ENCODE measurements around the gene POC5.

The POC5 gene

GRCh38 chr5:75639535-75640311, 77.5 kb downstream of the POC5 start:
- Histone ChIP-seq H3K27me3 (ENCODE audit: control insufficient read depth, insufficient read depth, low read length) (no peaks in the 10 kb centered on the region; the same call in 1 of the 2 replicates), H3K36me3 (ENCODE audit: control insufficient read depth, insufficient read depth, low read length) (no peaks in the 10 kb centered on the region), H3K9me3 (ENCODE audit: control insufficient read depth, insufficient read depth, low read length) (no peaks in the 10 kb centered on the region), H3K4me3 (ENCODE audit: low read length) (no peak overlapping the region), H3K4me1 (ENCODE audit: control insufficient read depth, insufficient read depth, low read length) (no peaks in the 10 kb centered on the region), H3K27ac (ENCODE audit: low read length) (no peak overlapping the region)
- no CpG with 5 or more reads among the region's 3 CpGs for WGBS (ENCODE audit: insufficient coverage, insufficient read length)
- no peak for DNase-seq (ENCODE audit: low read depth, low spot score)

DNA sequence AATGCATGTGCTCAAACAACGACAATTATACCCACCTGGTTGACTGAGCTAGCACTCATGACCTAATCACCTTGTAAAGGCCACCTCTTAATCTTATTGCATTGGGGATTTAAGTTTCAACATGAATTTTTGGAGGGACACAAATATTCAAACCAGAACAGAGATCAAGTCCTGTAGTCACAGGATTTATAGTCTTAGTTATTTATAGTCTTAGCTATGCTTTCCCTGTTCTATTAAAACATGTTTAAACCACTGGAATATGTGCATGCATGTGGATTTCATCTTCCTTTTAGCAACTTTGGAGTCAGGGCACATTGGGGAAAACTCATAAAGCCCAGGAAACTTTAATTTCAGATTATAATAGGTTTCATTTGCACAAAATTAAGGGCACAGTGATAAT, 79.3 kb downstream of the POC5 start:
- Histone ChIP-seq H3K36me3 (ENCODE audit: control insufficient read depth, insufficient read depth, low read length) (no peaks in the 10 kb centered on the region), H3K4me3 (ENCODE audit: low read length) (no peak overlapping the region), H3K27ac (ENCODE audit: low read length) (no peak overlapping the region), H3K27me3 (ENCODE audit: control insufficient read depth, insufficient read depth, low read length) (no peaks in the 10 kb centered on the region; the same call in 1 of the 2 replicates), H3K9me3 (ENCODE audit: control insufficient read depth, insufficient read depth, low read length) (no peaks in the 10 kb centered on the region), H3K4me1 (ENCODE audit: control insufficient read depth, insufficient read depth, low read length) (no peaks in the 10 kb centered on the region)
- DNase-seq (ENCODE audit: low read depth, low spot score) = no peak
- whole genome bisulfite sequencing (ENCODE audit: insufficient coverage, insufficient read length) = no CpG with 5 or more reads among the region's 1 CpG

DNA sequence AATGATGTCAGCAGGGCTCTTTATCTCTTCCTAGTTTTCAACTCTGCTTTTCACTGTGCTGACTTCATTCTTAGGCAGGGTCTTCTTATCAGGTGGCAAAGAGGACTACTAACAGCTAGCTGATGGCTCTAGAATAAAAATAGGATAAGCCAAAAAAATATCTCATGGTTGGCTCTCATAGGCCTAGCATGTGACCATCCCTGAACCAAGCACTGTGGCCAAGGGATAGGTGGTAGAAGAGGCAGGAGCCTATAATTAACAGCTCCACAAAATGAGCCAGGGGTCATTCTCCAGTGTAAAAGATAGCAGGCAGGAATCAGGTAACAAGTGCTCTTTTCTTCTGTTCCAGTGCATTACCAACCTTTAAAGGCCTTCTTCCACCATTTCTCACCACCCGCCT, 84.9 kb downstream of the POC5 start:
- no peak overlapping the region for H3K27ac ChIP-seq (ENCODE audit: low read length)
- no CpG with 5 or more reads among the region's 1 CpG for WGBS (ENCODE audit: insufficient coverage, insufficient read length)
- no peaks in the 10 kb centered on the region for H3K36me3 ChIP-seq (ENCODE audit: control insufficient read depth, insufficient read depth, low read length)
- no peaks in the 10 kb centered on the region for H3K4me1 ChIP-seq (ENCODE audit: control insufficient read depth, insufficient read depth, low read length)
- no peak overlapping the region for H3K4me3 ChIP-seq (ENCODE audit: low read length)
- no peaks in the 10 kb centered on the region for H3K9me3 ChIP-seq (ENCODE audit: control insufficient read depth, insufficient read depth, low read length)
- no peaks in the 10 kb centered on the region; the same call in 1 of the 2 replicates for H3K27me3 ChIP-seq (ENCODE audit: control insufficient read depth, insufficient read depth, low read length)
- DNase-seq (ENCODE audit: low read depth, low spot score) = no peak

GRCh38 chr5:75630875-75631274, 86.4 kb downstream of the POC5 start:
- Histone ChIP-seq H3K4me1 (ENCODE audit: control insufficient read depth, insufficient read depth, low read length) (no peaks in the 10 kb centered on the region), H3K9me3 (ENCODE audit: control insufficient read depth, insufficient read depth, low read length) (no peaks in the 10 kb centered on the region), H3K27ac (ENCODE audit: low read length) (no peak overlapping the region), H3K27me3 (ENCODE audit: control insufficient read depth, insufficient read depth, low read length) (no peaks in the 10 kb centered on the region), H3K36me3 (ENCODE audit: control insufficient read depth, insufficient read depth, low read length) (no peaks in the 10 kb centered on the region), H3K4me3 (ENCODE audit: low read length) (no peak overlapping the region)
- WGBS (ENCODE audit: insufficient coverage, insufficient read length) = no CpG with 5 or more reads among the region's 2 CpGs
- DNase-seq (ENCODE audit: low read depth, low spot score) = no peak

DNA sequence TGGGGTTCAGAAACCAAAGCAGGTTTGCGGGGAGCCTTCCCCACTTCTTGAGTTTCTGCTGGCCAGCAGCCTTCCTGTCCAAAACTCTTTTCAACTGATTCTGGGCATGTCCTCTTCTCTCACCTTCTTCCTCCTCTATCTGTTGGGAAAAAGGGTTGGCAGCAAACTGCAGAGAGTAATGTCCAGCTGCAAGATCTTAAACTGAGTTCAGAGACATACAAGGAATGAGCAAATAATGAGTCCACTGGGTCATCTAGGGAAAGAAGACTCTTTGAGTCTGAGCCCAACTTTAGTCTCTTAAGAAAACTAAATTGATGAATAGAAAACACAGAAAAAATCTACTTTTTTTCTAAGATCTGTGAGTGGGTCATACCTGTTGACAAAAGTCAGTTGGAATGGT, 89.4 kb downstream of the POC5 start:
- no CpG with 5 or more reads among the region's 1 CpG for WGBS (ENCODE audit: insufficient coverage, insufficient read length)

DNA sequence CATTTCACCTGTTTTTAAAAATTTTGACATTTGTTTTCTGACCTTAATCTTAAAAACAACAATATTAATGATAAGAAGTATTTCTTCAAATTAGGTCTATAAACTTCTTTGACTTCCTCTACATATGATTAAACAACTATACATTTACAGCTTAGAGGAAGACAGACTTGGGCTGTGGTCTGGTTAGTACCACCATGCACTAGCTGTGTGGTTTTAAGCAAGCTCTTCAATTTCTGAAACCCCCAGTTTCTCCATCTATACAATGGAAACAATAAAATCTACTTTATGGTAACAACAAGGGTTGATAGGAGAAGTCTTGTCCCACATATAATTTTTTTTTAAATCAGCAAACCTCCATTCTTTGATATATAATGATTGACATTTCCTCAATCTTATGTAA, 90.3 kb downstream of the POC5 start:
- no peak overlapping the region for H3K4me3 ChIP-seq (ENCODE audit: low read length)
- DNase-seq (ENCODE audit: low read depth, low spot score) = no peak
- H3K4me1 ChIP-seq (ENCODE audit: control insufficient read depth, insufficient read depth, low read length) = no peaks in the 10 kb centered on the region

More for the DNA sequence above, 89.4 kb downstream of the POC5 start:
- H3K9me3 ChIP-seq (ENCODE audit: control insufficient read depth, insufficient read depth, low read length) = no peaks in the 10 kb centered on the region
- H3K36me3 ChIP-seq (ENCODE audit: control insufficient read depth, insufficient read depth, low read length) = no peaks in the 10 kb centered on the region
- H3K27me3 ChIP-seq (ENCODE audit: control insufficient read depth, insufficient read depth, low read length) = no peaks in the 10 kb centered on the region
- H3K4me3 ChIP-seq (ENCODE audit: low read length) = no peak overlapping the region
- no peak for DNase-seq (ENCODE audit: low read depth, low spot score)
- H3K27ac ChIP-seq (ENCODE audit: low read length) = no peak overlapping the region
- H3K4me1 ChIP-seq (ENCODE audit: control insufficient read depth, insufficient read depth, low read length) = no peaks in the 10 kb centered on the region

More for the DNA sequence above, 90.3 kb downstream of the POC5 start:
- no peaks in the 10 kb centered on the region for H3K36me3 ChIP-seq (ENCODE audit: control insufficient read depth, insufficient read depth, low read length)
- no peaks in the 10 kb centered on the region for H3K27me3 ChIP-seq (ENCODE audit: control insufficient read depth, insufficient read depth, low read length)
- no peak overlapping the region for H3K27ac ChIP-seq (ENCODE audit: low read length)
- no peaks in the 10 kb centered on the region for H3K9me3 ChIP-seq (ENCODE audit: control insufficient read depth, insufficient read depth, low read length)
